ENCODE measurements around the gene XDH.

Gene XDH

DNA sequence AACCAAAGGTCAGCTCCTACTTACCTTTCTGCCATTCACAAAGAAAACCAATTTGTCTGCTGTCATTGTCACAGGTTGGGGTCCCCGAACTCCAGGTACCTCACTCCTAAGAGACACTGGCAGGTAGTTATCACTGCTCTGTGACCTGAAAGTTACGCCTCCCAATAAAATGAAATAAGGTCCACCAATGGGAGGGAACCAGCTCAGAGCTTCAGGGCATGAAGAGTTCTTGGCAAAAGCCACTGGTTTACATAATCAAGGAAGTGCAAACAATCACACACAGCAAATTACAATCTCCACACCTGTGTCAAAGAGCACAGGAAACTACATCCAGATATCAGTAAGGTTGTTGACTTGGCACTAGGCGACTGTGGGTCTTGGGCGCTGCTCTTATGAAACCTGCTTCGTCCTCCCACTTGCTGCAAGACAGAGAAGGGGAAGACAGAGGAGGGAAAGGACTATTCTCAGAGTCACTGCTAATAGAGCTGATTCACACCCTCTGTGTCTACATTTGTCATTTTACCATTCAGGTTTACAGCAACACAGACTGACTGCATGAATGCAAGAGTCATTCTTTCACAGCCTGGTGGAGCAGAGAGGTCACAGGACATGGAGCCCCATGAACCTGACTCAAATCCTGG lies at the start of gene XDH:
XDH (minus strand) TSS at position 142 of the 641 bp plus-strand sequence; CDS start at position 66, 76 bp downstream.
- DNase-seq (ENCODE audit: low read depth): no peak

DNA sequence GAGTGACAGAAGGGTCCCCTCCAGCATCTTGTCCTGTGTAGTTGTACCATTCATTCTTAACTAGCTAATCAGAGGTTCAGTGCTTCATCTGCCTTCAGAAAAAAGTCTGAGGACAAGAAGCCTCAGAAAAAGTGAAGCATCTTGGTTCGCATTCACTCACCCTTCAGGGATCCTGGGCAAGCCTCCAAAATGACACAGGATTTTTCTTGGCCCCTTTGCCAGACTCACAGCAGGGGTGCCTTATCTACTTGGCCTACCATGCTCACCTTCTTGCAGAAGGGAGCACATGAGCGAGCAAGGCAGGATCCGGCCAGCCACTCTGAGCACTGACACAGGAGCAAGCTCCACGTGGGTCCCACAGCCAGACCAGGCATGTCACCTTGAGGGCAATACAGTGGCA lies 43.1 kb upstream of the XDH start:
- DNase-seq (ENCODE audit: low read depth): no peak

DNA sequence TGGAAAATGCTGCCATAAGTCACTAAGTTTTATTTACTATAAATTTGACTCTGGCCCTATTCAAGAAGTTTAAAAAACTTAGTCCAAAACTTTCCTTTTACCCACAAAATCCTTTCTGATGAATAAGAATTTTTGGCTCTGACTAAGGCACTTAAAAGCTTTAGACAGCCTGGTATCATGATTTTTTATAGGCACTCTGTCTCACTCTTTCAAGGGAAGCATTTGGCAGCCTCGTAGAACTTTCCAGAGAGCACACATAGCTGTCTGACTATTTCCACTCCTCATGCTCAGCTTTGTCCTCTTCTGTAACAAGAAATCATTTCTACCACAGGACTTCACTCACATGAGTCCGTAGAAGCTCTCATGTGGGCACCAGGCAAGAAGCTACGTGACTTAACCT lies 32.3 kb upstream of the XDH start:
- DNase-seq (ENCODE audit: low read depth): no peak

DNA sequence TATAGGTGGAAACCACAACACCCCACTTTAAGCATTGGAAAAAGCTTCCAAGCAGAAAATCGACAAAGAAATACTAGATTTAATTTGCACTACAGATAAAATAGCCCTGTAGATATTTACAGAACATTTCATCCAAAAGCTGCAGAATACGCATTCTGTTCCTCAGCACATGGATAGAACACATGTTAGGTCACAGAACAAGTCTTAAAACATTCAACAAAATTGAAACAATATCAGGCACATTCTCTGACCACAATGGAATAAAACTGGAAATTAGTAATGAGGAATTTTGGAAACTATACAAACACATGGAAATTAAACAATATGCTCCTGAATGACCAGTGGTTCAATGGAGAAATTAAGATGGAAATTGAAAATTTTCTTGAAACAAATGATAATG lies 27.8 kb upstream of the XDH start:
- no peak for DNase-seq (ENCODE audit: low read depth)

DNA sequence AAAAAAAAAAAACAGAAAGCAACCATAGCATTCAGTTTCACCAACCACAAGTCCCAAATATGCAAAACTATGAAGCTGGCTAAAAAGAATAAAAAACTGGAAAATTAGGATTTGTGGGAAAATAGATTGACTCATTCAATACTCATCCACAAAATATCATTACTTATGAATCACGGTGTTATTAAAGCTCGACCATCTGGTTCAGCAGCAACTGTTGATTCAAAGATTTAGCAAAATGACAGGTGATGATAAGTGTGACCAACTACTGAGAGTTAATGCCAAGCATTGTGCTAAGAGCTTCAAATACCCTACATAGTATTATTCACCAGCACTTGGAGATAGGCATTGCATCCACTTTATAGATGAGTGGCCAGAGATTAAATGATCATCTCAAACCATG lies 26.2 kb upstream of the XDH start:
- no peak for DNase-seq (ENCODE audit: low read depth)

DNA sequence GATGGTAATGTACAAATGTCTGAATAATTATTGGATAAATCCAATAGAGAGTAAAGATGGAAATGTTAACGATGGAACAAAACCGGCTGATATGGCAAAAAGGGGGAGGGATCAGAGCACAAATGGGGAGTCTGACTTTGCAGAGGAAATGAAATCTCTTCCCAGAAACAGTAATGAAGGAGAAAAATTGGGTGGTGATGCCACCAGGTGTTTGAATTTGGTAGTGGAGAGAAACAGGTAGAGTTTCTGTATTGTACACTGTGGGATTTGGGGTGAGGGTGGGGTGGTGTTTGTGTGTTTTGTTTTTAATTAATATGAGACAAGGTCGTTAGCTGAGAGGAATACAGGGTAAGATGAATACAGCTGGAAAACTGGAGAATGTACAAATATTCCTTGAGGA lies 20.4 kb upstream of the XDH start:
- no peak for DNase-seq (ENCODE audit: low read depth)

DNA sequence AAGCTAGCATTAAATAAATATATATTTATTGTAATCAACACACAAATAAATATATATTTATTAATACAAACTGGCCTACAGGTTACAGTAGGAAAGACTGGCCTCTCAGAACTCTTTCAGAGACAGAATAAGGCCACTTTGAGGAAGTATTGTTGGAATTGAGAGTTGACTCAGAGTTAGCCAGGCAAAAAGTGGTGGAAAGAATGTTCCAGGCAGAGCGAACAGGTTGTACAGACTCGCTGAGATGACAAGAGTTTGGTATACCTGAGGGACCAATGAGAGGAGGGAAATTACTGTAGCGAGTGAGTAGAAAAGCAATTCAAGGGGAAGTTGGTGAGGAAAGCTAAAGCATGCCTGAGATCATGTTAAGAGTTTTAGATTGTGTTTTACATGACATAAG lies 19.0 kb upstream of the XDH start:
- no peak for DNase-seq (ENCODE audit: low read depth)

DNA sequence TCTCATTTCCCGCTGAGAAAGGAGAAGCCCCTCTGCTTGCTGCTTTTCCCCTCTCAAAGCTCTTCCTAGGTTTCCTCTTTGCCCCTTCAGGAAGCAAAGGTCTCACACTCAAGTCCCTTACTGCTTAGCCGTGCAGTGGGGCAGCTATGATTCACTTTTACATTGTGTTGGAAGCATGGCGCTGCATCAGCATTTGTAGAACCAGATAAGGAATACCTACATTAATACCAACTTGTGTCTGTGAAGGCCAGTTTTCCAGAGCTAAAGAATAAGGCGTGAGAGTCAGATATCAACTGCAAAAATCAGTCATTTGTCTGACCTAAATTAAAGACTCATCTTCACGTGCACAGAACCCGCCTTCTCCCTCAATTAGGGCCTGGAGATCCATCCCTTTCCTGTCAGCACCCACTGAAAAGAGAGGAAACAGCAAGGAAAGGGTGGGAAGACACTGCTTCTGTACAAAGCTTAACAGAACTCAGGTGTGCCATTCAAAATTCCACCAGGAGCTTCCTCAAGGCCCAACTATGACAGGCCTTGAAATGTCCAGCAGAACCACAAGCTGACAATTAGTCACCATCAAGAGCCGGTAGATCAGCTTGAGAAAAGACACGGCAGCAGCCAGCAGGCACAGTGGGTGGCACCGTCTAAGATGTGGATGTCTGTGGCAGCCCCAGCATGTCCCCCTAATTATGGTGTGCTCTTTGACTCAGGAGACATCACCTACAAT lies 16.1 kb upstream of the XDH start:
- DNase-seq (ENCODE audit: low read depth): no peak

DNA sequence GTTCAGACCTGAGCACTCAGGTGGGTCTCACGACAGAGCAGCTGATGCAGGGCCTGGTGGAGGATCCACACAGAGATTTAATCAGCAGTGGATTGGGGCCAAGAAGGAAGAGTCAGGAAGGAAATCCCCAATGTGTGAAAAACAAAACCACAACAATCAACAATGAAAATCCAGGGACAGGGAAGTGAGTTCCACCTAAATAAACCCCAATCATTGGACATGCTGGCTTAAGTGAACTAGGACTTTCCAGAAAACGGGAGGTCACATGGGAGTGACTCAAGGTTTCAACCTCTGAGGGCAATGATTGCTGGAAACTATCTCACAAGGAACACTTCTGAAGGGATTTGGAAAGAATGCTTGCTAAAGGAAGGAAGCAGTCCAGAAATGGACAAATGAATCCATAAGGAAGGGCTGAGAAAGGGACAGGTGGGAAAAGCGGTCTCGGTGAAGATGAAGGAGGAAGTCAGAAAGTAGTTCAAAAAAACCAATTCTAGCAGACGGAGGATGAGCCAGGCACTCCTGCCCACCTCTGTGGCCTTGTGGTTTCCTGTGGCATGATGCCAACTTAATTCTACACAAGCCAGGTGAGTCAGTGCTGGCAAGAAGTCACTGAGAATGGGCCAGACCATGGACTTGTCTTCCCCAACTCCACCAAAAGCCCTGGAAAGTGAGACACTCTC lies 15.4 kb upstream of the XDH start:
- DNase-seq (ENCODE audit: low read depth): peak; percentile 7

DNA sequence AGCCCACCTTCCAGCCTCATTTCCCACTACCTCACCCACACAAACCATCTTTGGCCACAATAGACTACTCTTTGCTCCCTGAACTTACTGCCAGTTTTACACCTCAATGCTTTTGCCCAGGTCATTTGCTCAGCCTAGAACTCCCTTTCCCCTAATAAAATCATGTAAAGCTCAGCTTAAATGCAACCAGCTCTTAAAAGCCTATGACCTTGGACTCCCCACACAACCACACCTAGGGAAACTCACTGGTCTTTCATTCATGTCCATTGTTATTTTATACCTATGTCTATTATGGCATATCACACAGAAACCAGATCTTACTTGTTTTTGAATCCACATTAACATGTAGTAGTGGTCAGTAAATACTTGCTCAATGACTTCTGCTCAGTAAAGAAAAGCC lies 14.5 kb upstream of the XDH start:
- DNase-seq (ENCODE audit: low read depth): no peak

DNA sequence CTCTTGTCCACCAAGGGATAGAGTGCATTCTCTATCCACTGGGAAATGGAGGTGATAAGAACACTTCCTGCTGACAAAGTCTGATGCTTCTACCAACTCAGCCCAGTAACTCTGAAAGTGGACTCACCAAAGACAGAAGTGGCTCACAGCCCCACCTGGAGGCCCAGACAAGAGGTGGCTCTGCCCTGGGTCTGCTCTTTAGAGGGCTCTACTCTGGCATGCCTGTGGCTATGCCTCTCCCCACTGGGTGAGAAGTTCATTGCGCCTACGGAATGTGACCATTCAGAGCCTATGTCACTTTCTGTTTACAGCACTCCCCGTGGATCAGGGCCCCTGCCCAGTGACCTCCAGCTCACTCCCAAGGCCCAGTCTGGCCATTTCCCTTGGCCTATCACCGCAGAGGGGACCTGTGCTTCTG lies 13.5 kb upstream of the XDH start:
- no peak for DNase-seq (ENCODE audit: low read depth)

DNA sequence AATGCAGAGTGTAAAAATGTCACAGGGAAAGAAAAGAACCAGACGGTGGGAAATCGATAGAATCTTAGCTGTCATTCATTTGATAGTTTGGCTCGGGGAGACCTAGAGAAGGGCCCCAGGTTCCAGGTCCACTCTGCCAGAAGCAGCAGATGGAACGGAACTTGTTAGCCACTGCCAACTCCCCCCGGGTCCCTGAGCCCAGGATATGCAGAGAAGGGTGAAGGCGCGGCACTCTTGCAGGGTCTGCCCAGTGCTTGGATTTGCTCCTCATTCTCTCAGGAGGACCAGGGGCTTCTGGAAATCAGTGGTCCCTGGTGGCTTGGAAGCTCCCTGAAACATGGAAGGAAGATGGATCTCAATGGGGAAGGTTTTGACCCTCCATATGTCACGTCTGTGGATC lies 11.6 kb upstream of the XDH start:
- no peak for DNase-seq (ENCODE audit: low read depth)

DNA sequence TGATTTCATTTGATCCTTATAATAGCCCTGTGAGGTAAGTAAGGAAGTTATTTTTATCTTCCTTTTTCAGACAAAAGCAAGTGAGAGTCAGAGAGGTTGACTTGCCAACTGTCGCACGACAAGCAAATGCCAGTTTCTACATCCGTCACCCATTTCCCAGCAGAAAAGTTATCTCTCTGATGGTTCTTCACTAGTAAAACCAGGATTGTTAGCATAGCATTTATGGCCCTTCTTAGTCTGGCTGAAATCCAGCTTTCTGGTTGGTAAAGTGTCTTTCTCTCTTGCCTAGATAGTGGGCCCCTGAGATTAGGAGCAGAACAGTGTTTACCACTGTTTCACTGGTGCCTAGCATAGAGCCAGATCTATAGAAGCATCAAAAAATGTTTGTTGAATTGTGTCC lies 7.1 kb upstream of the XDH start:
- DNase-seq (ENCODE audit: low read depth): no peak

DNA sequence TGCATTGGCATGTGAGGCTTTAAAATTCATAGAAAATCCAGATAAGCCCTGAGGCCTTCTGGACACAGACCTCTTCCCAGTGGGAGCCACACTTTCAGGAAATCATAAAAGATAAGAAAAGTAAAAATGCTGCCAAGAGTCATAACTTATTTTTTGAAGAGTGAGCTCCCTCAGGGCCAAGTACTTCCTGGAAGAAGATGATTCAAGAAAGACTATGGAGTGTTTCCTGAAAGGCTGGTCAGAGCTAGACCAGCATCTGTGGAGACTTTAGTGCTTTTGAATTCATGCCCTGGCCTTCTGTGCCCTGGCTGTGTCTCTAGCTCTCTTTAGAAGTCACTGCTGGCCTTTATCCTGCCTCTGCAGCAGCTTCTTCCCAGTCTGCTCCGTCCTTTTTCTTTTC lies 6.4 kb upstream of the XDH start:
- no peak for DNase-seq (ENCODE audit: low read depth)

DNA sequence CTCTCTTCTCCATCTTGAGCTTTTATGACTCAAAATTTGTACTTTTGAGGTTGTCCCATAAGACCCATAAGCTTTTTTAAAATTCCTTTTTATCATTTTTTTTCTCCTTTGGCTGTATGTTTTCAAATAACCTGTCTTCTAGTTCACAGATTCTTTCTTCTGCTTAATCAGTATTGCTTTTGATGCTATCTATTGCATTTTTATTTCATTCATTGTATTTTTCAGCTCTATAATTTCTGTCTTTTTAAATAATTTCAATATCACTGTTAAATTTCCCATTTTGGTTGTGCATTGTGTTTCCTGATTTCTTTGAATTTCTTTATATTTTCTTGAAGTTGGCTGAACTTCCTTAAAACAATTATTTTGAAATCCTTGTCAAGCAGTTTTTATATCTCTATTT lies 4.8 kb upstream of the XDH start:
- no peak for DNase-seq (ENCODE audit: low read depth)

DNA sequence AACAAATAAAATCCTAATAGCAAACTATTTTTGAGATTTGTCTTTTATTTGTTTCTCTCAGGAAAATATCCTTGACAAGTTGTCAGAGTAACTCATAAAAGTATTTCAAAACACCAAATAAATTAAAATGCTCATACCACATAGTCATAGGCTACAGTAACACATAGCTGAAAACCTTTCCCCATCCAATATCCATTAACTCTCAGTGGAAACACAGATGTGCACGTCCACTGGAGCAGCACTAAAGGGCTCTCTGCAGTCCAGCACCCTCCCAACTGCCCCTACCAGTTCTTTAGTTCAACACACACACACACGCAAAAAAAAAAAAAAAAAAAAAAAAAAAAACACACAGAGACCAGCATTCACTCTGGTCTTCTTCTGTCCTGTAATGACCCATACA lies 879 bp upstream of the XDH start:
- no peak for DNase-seq (ENCODE audit: low read depth)

DNA sequence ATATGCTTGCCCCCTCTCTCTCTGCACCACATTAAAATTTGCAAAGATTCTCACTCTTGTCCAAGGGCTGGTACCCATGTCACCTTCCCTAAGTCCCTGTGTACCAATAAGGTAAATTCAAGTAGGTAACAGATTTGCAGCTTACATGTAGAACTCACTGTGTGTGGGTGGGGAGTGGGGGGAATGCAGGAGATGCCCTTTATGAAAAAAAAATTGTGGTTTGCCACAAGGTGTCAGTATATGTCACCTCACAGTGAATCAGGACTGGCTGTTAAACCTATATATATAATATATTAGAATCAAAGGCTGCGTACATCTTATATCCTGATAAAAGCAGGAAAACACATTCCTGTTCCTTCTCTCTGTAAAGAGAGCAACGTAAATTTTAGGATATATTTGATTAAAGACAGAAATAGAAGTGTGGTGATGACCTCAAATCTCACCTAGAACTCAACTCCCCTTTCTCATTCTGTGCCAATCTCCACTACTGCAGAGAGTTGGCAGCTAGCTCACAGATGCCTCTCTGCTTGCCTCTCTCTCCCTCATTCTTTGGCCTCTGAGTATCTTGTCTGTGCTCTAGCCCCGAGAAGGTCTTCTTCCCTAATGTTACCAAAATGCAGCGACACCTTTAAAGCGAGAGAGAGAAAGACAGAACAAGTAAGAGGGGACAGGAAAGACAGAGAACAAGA lies 536 bp downstream of the XDH start:
- DNase-seq (ENCODE audit: low read depth): no peak

DNA sequence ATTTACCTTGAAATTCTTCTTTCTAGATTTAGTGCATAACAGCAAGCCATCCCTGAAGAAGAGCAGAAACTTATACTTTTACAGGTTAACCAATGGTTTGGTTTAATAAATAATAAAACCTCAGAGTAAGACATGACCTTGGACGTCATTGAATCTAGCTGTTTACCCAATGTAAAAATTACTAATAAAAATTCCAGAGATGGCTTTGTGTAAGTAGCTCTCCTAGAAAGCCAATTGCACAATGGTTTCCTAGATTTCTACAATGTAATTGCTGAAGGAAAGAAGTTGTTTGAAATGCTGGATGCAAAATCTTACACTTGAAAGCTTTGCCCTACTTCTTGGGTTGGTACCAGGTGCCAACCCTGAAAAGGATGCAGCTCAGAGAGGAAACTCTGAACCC lies 1.5 kb downstream of the XDH start:
- no peak for DNase-seq (ENCODE audit: low read depth)

DNA sequence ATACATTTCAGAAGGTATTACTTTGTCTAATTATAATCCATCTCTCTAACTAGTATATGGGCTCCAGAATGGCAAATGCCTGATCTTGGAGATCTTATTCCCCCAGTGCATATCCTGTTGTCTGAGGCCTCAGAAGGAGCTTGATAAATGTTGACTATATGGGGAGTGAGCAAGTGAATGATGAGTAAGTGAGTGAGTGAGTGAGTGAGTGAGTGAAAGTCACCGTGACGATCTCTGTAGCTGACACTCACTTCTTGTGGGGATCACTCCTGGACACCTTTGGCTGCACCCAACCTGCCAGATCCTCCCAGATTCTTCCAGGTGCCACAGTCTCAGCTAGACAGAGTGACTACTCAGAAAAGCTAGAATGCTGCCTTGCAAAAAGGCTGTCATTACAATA lies 2.8 kb downstream of the XDH start:
- no peak for DNase-seq (ENCODE audit: low read depth)

DNA sequence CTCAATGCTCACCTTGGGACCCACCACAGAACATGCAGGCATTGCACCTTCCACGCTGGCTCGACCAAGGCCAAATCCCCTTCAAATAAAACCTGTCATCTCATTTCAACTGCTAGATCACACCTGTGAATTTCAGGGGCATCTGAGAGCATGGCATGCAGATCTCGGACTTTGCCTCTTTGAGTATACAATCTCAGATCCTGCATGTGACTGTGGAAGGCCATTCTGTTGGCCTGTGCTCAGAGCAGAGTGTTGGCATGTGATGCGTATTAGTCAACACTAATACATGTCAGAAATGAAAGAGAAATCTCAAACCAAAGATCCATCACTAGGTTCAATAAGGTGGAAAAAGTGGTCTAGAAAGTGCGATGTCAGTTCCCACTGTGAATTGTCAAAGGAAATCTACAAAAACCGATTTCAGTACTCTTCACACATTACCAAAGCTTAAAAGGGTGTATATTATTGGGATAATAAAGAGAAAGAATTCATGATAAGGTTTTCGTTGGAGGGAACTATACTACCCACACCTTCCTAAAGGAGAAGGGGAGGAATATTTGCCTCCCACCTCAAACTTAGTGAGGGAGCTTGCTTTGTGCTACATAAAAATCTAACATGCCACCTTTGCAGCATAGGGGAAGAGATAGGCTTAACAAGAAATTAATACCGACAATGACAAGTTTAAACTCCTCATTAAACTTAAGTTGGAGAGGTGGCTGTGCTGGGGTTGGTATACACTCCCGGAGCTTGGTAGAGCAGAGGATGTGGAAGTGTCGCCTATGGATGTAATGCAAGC lies 7.8 kb downstream of the XDH start:
- DNase-seq (ENCODE audit: low read depth): no peak

DNA sequence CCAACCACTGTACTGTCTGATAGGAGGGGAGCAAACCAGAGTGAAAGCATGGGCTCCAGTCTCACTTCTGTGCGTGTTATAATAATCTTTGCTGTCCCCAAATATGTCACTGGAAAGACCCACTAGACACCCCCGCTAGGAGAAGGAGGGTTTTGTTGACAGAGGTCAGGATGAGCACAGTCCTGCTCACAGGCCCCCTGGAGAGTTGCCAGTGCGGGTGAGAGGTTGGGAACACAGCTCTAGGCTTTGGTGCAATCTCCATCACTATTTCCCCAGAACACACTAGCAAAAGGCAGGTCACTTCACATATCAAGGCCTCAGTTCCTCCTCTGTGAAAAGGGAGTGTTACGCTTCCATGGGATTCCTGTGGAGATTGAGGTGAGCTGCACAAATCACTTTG lies 9.7 kb downstream of the XDH start:
- no peak for DNase-seq (ENCODE audit: low read depth)

DNA sequence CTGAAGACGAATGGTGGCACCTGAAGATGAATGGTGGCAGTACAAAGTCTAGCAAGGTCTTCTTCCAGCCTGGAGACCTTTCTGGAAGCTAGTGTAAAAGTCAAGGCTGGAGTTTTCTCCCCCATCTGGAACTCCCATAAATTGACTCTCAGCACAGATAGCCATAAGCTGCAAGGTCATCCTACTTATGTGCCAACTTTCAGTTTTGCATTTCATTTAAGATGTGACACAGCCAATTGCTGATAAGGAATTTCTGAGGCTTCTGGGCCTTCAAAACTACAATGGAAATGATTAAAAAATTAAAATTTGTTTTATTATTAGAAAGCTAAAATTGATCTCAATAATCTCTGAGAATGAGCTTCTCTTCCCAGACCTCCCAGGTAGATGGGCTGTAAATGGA lies 10.2 kb downstream of the XDH start:
- DNase-seq (ENCODE audit: low read depth): no peak
